ENCODE measurements around the gene TAGLN3.
"Not testable (repeated sequence)": the region's sequence is repeated elsewhere in the genome, so short reads cannot be mapped to it uniquely, and the experiment has no call there.

The TAGLN3 gene

DNA sequence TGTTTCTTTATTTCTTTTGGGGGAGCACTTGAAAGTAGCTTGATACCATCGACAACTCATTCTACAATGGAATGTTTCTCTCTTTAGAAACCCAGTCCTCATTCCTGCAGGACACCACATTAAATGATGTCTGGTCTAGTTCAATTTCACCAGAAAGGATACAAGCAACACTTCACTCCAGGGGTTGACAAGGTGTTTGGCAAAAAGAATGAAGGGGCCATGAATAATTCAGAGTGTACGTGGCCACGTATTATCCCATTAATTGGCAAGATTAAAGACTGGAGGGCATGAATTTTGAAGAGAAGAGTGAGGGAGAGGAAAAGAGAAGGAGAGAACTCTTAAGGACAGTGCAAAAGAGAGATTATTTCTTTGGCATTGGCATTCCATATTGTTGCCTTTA lies 36.5 kb downstream of the TAGLN3 start:
- no peak for DNase-seq (ENCODE audit: low read depth, low spot score)
- ChIA-PET POLR2A (no interaction called here), CTCF (interaction anchor here (0.9 to 5.4 kb wide), 5 partner anchors 9 to 45 kb away, joined by 3 to 41 read pairs (median 6); no protein-coding TSS in a partner anchor)
- H3K4me3 ChIP-seq (ENCODE audit: low read depth, low read length), result no peak overlapping the region
- TF ChIP-seq CTCF (IDR thresholded peaks at IDR 0.05; ENCODE audit: insufficient read depth, low read length, missing control alignments), result no peak

- POLR2A ChIA-PET, result not testable (repeated sequence)
Measured at GRCh38 chr3:112037194-112037593, 38.5 kb downstream of the TAGLN3 start.

DNA sequence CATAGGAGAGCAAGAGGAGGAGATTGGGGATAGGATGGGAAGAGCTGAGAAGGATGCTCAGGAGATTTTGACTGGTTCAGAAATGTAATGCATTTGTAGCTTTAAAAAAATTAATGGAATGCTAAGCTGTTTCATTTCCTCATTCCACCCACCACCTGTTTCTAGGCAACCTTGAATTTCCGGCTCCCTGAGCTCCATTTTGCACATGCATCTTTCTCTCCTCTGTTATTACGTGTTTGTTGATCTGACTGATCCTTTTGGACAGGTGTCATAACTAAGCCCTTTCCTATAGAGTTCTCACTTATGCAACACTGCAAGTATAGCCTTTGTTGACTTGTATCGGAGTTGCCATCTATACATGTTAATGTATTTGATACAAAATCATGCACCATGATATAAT lies 40.1 kb downstream of the TAGLN3 start:
- no peak overlapping the region for H3K4me3 ChIP-seq (ENCODE audit: low read depth, low read length)
- ChIA-PET POLR2A (no interaction called here), CTCF (interaction anchor here (1.3 to 1.9 kb wide), 4 partner anchors 14 to 51 kb away, joined by 3 to 8 read pairs (median 4); no protein-coding TSS in a partner anchor)
- TF ChIP-seq CTCF (IDR thresholded peaks at IDR 0.05; ENCODE audit: insufficient read depth, low read length, missing control alignments), result no peak
- DNase-seq (ENCODE audit: low read depth, low spot score), result no peak

More at GRCh38 chr3:112037194-112037593, 38.5 kb downstream of the TAGLN3 start:
- DNase-seq (ENCODE audit: low read depth, low spot score); H3K4me3 ChIP-seq (ENCODE audit: low read depth, low read length); CTCF ChIA-PET: not testable (repeated sequence)

DNA sequence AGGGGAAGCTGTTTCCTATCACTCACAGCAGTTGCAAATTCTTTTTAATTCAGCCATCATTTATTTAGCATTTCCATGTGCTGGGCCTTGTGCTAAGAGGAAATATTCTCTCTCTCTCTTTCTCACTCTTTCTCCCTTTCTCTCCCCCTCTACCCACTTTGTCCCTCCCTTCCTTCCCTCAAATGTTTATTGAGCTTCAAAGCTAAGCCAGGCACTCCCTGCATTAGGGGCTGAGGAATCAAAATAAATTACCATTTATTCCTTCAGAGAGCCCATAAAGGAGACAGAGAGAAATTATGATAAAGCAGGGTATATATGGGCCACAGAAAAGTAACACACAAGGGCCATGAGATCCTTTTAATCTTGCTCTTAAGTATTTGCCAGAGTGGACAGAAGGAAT lies 42.6 kb downstream of the TAGLN3 start:
- no peak for TF ChIP-seq CTCF (IDR thresholded peaks at IDR 0.05; ENCODE audit: insufficient read depth, low read length, missing control alignments)
- DNase-seq (ENCODE audit: low read depth, low spot score), result no peak
- ChIA-PET POLR2A (no interaction called here), CTCF (interaction anchor here (0.6 to 5.8 kb wide), 8 partner anchors 8 to 324 kb away, joined by 3 to 47 read pairs (median 6); no protein-coding TSS in a partner anchor)
- no peak overlapping the region for H3K4me3 ChIP-seq (ENCODE audit: low read depth, low read length)

DNA sequence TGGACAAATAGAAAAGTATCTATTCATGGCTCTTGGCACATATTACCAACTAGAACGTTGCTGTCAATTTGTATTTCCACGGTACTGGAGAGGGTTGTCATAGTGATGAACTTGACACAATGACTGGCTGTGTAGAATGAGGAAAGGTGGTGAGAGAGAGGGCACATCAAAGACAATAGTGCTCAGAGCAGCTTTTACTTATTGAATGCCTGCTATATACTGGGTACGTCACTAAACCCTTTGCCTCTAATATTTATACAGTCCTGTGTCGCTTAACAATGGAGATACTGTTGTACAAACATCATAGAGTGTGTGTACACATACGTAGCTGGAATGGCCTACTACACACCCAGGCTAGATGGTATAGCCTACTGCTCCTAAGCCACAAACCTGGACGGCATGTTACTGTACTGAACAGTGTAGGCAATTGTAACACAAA lies 44.1 kb downstream of the TAGLN3 start:
- TF ChIP-seq CTCF (IDR thresholded peaks at IDR 0.05; ENCODE audit: insufficient read depth, low read length, missing control alignments), result no peak
- ChIA-PET CTCF (interaction anchor here (0.6 to 5.8 kb wide), 46 partner anchors 8 to 443 kb away, joined by 3 to 55 read pairs (median 7); partner anchors contain the start of genes ABHD10 and TMPRSS7), POLR2A (no interaction called here)
- no peak overlapping the region for H3K4me3 ChIP-seq (ENCODE audit: low read depth, low read length)
- DNase-seq (ENCODE audit: low read depth, low spot score), result no peak

GRCh38 chr3:112043621-112044201 lies 45.0 kb downstream of the TAGLN3 start:
- TF ChIP-seq CTCF (IDR thresholded peaks at IDR 0.05; ENCODE audit: insufficient read depth, low read length, missing control alignments), result peak; percentile 75
- no peak overlapping the region for H3K4me3 ChIP-seq (ENCODE audit: low read depth, low read length)
- CTCF ChIA-PET, result interaction anchor here (0.6 to 5.8 kb wide), 50 partner anchors 9 to 444 kb away, joined by 3 to 55 read pairs (median 7); partner anchors contain the start of genes ABHD10 and TMPRSS7
- DNase-seq (ENCODE audit: low read depth, low spot score), result no peak
- POLR2A ChIA-PET, result no interaction called here

- no peak for TF ChIP-seq CTCF (IDR thresholded peaks at IDR 0.05; ENCODE audit: insufficient read depth, low read length, missing control alignments)
- no peak for DNase-seq (ENCODE audit: low read depth, low spot score)
- ChIA-PET CTCF (interaction anchor here (1.1 to 5.8 kb wide), 4 partner anchors 11 to 89 kb away, joined by 3 to 47 read pairs (median 24); no protein-coding TSS in a partner anchor), POLR2A (no interaction called here)
- H3K4me3 ChIP-seq (ENCODE audit: low read depth, low read length), result no peak overlapping the region
Measured at GRCh38 chr3:112046599-112046998, 47.9 kb downstream of the TAGLN3 start.

All from AG04449 (cell line).